Fibroblast of lung (primary cell): ENCODE measurements around the gene COL5A2. TPM values are rescaled to one million over a fixed set of nuclear protein-coding genes. Genes with fewer than 3 reads are reported as not detected.

ENCODE experiments used
- DNase-seq, 2 donors: peaks; one replicate each; pipeline versions ENCODE4 v3.0.0 to v3.0.0-alpha.2; 2010; ENCODE audit warnings: low read depth in 2 of 2
- H2AFZ ChIP-seq: 2 replicates; pipeline ENCODE4 v1.5.1; 2012; ENCODE audit warnings: low read length, control low read depth, inconsistent platforms
- H3K27ac ChIP-seq: 2 replicates; pipeline ENCODE4 v1.5.1; 2011; ENCODE audit warnings: low read length, control low read depth; ENCODE audit not compliant: insufficient read depth
- H3K27me3 ChIP-seq: 2 replicates; pipeline ENCODE4 v1.5.1; 2011; ENCODE audit warnings: mild to moderate bottlenecking, low read length; ENCODE audit not compliant: control insufficient read depth, insufficient read depth
- H3K36me3 ChIP-seq: 2 replicates; pipeline ENCODE4 v1.5.1; 2011; ENCODE audit warnings: low read length; ENCODE audit not compliant: control insufficient read depth, insufficient read depth
- H3K4me1 ChIP-seq: 2 replicates; pipeline ENCODE4 v1.5.1; 2011; ENCODE audit warnings: low read length; ENCODE audit not compliant: control insufficient read depth, insufficient read depth; ENCODE audit errors: extremely low read depth
- H3K4me2 ChIP-seq: 2 replicates; pipeline ENCODE4 v1.5.1; 2011; ENCODE audit warnings: low read length, control low read depth; ENCODE audit not compliant: insufficient read depth; ENCODE audit errors: extremely low read depth
- H3K4me3 ChIP-seq, 4 experiments: fragments of 200-600 bp in 1 of 4; sonication (generic) in 1 of 4; replicated peaks in 1 of 4; 2 replicates each; pipeline ENCODE4 v1.5.1; 2011 to 2016; ENCODE audit warnings: low read length in 4 of 4, low read depth in 3 of 4, mild to moderate bottlenecking in 3 of 4, control low read depth in 2 of 4, inconsistent platforms in 1 of 4, mixed read lengths in 1 of 4; ENCODE audit not compliant: insufficient read depth in 1 of 4; ENCODE audit errors: control extremely low read depth in 1 of 4
- H3K79me2 ChIP-seq: 2 replicates; pipeline ENCODE4 v1.5.1; 2012; ENCODE audit warnings: mild to moderate bottlenecking, low read length, inconsistent platforms; ENCODE audit not compliant: control insufficient read depth, insufficient read depth
- H3K9ac ChIP-seq: 2 replicates; pipeline ENCODE4 v1.5.1; 2011; ENCODE audit warnings: mild to moderate bottlenecking, low read length, control low read depth; ENCODE audit not compliant: insufficient read depth
- H3K9me3 ChIP-seq: 2 replicates; pipeline ENCODE4 v1.5.1; 2012; ENCODE audit warnings: low read depth, low read length; ENCODE audit not compliant: control insufficient read depth, insufficient read depth
- H4K20me1 ChIP-seq: 2 replicates; pipeline ENCODE4 v1.5.1; 2011; ENCODE audit warnings: low read length; ENCODE audit not compliant: control insufficient read depth, insufficient read depth; ENCODE audit errors: extremely low read depth
- CTCF ChIP-seq, 2 donors: IDR thresholded peaks in 1 of 2; conservative IDR thresholded peaks in 1 of 2; 1 replicate in 1 of 2; 2 replicates in 1 of 2; pipeline ENCODE4 v1.5.1; 2011 to 2012; ENCODE audit warnings: low read length in 2 of 2, control low read depth in 1 of 2, inconsistent platforms in 1 of 2, low read depth in 1 of 2, mild to moderate bottlenecking in 1 of 2
- EZH2 ChIP-seq: IDR thresholded peaks from 2 replicates; pipeline ENCODE4 v1.5.1; 2012; ENCODE audit warnings: low read length, control low read depth, mild to moderate bottlenecking; ENCODE audit errors: missing control alignments
- polyA plus RNA-seq, 2 donors: library from polyadenylated mRNA; depleted of rRNA in 1 of 2; stranded (reverse) in 1 of 2; unstranded in 1 of 2; fragments of >200 nt; gene quantifications; 2 replicates each; pipeline ENCODE4 v1.2.1, GENCODE V29; 2011 to 2012; ENCODE audit warnings: missing spikeins in 1 of 2
- total RNA-seq: library from RNA; depleted of rRNA; stranded (reverse); fragments of >200 nt; gene quantifications from 2 replicates; pipeline ENCODE4 v1.2.1, GENCODE V29; 2014

Gene COL5A2
- total and polyA plus RNA-seq, 2 donors (not counting 1 experiment from before 2014, with no cell fraction given): 253 to 353 TPM

- no peaks in the 10 kb centered on the region for H3K79me2 ChIP-seq
- no peak overlapping the region for H3K27ac ChIP-seq
- no peak overlapping the region for H2AFZ ChIP-seq
- no peak overlapping the region for H3K4me2 ChIP-seq
- H3K9ac ChIP-seq: no peak overlapping the region
- TF ChIP-seq EZH2 (no peak), CTCF (conservative IDR thresholded peaks at IDR 0.05 in 1 of 2, IDR thresholded peaks at IDR 0.05 in 1 of 2; ENCODE audit: low read depth in 1 of 2, low read length in 2 of 2) (no peak)
- H3K27me3 ChIP-seq: no peaks in the 10 kb centered on the region
- DNase-seq: peak in 1 of 2 donors; percentile 47
- peaks cover 7% of the 10 kb centered on the region for H3K36me3 ChIP-seq
- no peaks in the 10 kb centered on the region for H4K20me1 ChIP-seq
- H3K4me1 ChIP-seq: peaks cover 7% of the 10 kb centered on the region
- no peaks in the 10 kb centered on the region for H3K9me3 ChIP-seq
- no peak overlapping the region for H3K4me3 ChIP-seq
These were observed 164.2 kb downstream of the COL5A2 start for GRCh38 chr2:189015359-189015758.

GRCh38 chr2:189014449-189015138 lies 165.0 kb downstream of the COL5A2 start:
- Histone ChIP-seq H2AFZ (no peak overlapping the region), H3K36me3 (peaks cover 10% of the 10 kb centered on the region), H3K4me3 (no peak overlapping the region), H4K20me1 (no peaks in the 10 kb centered on the region), H3K79me2 (no peaks in the 10 kb centered on the region), H3K4me1 (peaks cover 6% of the 10 kb centered on the region), H3K4me2 (no peak overlapping the region), H3K27me3 (no peaks in the 10 kb centered on the region), H3K9me3 (no peaks in the 10 kb centered on the region), H3K27ac (peak overlapping the region; percentile 30), H3K9ac (no peak overlapping the region)
- no peak for TF ChIP-seq EZH2
- no peak for TF ChIP-seq CTCF (conservative IDR thresholded peaks at IDR 0.05 in 1 of 2, IDR thresholded peaks at IDR 0.05 in 1 of 2; ENCODE audit: low read depth in 1 of 2, low read length in 2 of 2)
- peak; percentile 56 to 79 for DNase-seq

GRCh38 chr2:189013671-189014448 lies 165.7 kb downstream of the COL5A2 start:
- H3K9ac ChIP-seq: no peak overlapping the region
- TF ChIP-seq EZH2 (no peak), CTCF (conservative IDR thresholded peaks at IDR 0.05 in 1 of 2, IDR thresholded peaks at IDR 0.05 in 1 of 2; ENCODE audit: low read depth in 1 of 2, low read length in 2 of 2) (no peak)
- H3K79me2 ChIP-seq: no peaks in the 10 kb centered on the region
- no peak overlapping the region for H3K4me3 ChIP-seq
- H4K20me1 ChIP-seq: no peaks in the 10 kb centered on the region
- H3K4me1 ChIP-seq: no peaks in the 10 kb centered on the region
- H3K27me3 ChIP-seq: no peaks in the 10 kb centered on the region
- no peak overlapping the region for H2AFZ ChIP-seq
- H3K36me3 ChIP-seq: peaks cover 13% of the 10 kb centered on the region
- peak overlapping the region; percentile 15 for H3K27ac ChIP-seq
- H3K4me2 ChIP-seq: no peak overlapping the region
- DNase-seq: peak; percentile 56 to 60
- H3K9me3 ChIP-seq: no peaks in the 10 kb centered on the region
